DLD1 (cell line): ENCODE measurements around the gene ZNF382.
"Not testable (repeated sequence)": the region's sequence is repeated elsewhere in the genome, so short reads cannot be mapped to it uniquely, and the experiment has no call there.

Experiments
- in situ Hi-C: cut with HindIII; loops from 2 replicates; pipeline ENCODE4 v1.10.0; 2017; ENCODE audit warnings: low sequenced_read_pairs

Gene ZNF382

DNA sequence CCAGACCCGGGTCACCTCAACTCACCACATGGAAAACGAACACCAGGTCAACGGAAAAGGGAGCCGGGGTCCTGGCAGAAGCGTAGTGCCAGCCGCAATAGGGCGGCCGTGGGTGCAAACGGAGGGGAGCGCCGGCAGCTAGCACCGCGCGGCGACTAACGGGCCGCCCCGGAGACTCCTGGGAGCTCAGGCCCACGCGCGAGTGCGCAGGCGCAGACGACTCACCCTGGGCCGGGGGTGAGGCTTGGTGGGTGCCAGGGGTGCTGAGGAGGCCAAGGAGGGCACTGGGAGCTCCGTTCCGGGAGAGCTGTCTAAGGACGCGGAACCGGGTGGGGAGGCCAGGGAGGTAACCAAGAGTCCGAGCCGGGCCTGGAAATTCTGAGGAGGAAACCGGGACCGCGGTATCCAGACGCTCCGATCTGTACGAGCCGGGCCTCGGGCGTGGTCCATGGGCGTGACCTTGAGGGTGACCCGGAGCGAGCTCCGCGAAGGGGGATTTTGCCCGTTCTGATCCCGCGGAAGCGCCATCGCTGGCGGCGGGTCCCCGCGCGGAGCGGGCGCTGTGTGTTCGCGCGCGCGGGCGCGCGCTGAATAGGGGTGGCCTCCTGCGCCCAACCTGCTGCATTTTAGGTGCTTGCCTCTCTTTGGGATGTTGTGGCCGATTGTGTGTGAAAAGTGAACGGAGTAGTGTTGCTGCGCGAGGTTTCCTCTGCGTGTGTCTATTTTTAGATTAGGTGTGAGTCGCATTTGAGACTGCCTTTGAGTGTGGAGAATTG lies at the start of gene ZNF382:
TSS of gene ZNF382 (plus strand) at position 213 of the 776 bp plus-strand sequence. CDS start 4,602 bp downstream, outside the sequence.
- in situ Hi-C loops: no loop called here

DNA sequence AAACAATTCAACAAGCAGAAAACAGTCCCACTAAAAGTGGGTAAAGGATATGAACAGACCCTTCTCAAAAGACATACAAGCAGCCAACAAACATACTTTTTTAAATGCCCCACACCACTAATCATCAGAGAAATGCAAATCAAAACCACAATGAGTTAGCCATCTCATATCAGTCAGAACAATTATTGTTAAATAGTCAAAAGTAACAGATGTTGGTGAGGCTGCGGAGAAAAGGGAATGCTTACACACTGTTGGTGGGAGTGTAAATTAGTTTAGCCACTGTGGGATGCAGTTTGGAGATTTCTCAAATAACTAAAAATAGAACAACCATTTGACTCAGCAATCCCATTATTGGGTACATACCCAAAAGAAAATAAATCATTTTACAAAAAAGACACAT lies 40.7 kb upstream of the ZNF382 start:
- in situ Hi-C loops: no loop called here

DNA sequence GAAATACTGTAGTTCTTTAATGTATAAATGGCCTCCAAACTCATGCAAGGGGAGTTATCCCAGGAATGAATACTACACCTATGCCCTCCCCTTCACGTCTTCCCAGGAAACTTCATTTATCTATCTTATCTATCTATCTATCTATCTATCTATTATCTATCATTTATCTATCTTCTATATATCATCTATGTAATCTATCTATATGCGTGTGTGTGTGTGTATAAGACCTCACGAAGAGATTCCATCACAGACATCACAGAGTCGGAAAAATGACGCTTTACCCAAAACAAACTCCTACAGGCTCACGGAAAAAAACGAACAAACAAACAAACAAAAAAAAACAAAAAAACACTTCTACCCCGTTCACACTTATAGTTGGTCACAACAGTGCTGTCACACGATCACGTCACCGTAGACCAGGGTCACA lies 32.5 kb upstream of the ZNF382 start:
- in situ Hi-C loops: no loop called here

DNA sequence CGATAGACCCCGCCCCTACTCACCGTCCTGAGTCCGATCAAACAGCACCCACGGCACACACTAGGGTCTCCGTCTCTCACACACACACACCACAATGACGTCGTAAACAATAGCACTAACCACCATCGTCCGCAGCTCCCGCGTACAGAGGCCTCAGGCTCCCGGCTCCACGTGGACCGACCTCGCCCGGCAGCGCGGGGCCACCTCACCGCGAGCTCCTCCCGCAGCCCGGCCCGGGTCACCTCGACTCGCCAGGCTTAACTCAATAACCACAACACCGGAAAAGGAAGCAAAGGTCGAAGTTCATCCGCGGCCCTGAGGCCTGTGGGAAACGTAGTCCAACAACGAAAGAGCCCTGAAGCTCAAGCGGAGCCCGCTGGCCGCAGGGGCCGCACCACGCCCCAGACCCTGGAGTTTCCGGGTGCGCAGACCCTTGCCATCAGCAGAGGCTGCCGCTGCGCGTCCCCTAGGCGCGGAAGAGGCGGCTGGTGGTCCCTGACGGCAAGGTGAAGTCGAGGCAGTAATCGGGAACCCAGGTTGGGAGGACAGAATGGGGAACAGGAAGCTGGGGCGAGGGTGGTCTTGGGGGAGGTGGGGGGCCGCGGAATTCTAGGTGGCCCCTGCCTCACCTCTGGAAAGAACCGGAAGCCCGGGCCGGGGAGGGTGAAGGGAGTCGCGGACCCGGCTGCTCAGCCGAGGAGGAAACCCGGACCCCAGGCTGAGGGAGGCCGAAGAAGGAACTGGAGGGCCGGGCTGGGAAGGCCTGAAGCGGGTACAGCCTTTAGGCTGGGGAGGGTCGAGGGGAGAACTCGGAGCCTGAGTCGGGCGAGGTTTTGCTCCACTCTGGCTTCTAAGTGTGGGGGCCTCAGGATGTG lies 31.9 kb upstream of the ZNF382 start, which contains the start of gene ZNF529:
TSS of gene ZNF529 (minus strand) at position 273 of the 875 bp plus-strand sequence. CDS start 946 bp downstream, outside the sequence.
- in situ Hi-C loops: no loop called here

DNA sequence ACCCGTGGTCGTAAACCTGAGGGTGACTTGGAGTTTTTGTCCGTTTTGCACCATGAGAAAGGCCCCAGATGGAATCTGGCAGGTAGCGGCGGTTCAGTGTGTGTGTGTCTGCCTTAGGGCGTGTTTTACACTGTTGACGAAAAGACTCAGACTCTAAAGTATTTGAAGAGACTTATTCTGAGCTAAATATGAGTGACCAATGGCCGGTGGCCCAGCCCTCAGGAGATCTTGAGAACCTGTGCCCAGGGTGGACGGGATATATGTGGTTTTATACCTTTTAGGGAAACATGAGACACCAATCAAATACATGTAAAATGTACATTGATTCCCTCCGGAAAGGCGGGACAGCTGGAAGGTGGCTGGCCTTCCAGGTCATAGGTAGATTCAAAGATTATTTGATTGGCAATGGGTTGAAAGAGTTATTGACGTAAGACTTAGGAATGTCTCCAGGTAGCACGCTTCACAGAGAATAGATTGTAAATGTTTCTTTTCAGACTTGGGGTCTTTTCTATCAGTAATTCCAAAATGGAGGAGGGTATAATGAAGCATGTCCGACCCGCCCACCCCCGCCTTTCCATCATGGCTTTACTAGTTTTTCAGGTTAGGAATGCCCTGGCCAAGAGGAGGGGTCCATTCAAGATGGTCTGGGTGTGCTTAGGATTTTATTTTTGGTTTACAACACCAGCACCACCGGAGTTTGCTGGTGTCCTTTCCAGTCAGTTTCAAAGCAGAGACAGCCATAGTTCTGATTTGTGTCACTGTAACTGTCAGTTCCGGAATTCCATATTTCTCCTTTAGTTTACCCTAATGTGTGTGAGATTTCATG lies 31.0 kb upstream of the ZNF382 start:
- in situ Hi-C loops: no loop called here

DNA sequence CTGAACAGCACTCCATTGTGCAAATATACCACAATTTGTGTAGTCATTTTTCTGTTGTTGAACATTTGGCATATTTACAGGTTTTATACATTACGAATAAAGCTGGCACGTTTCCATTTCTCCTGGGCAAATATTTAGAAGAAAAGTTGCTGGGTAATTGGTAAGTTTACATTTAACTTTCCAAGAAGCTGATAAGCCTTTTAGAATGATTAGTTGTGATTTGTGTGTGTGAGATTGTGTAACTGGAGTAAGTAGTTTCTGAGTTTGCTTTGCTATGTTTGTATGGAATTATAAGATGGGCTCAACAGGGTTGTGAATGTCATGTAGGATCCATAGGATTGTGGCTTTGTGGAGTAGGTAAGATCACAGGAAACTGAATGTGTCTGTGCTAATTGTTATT lies 30.4 kb upstream of the ZNF382 start:
- in situ Hi-C loops: no loop called here

DNA sequence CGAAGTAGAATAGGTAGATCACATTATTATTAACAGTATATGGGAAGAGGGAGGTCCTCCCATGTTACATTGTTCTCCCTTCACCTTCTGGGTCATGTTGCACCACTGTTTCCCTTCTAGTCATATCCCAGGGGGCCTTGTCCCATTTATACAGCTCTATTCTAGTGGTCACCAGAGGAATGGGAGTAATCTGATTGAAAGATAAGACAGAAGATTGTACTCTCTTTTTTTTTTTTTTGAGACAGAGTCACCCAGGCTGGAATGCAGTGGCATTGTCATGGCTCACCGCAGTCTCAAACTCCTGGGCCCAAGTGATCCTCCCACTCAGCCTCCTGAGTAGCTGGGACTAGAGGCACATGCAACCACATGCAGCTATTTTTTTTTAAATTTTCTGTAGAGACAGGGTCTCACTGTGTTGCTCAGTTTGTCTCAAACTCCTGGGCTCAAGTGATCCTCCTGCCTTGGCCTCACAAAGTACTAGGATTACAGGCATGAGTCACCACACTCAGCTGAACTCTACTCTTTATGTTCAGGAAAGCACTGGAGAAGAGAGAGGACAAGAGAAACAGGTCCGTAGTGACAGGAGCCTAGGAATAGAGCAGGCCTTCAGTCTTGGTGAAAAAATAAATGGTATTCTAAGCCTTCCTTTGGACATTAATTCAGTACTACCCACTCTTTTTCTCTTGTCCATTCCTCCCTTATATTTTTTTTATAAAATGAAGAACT lies 27.7 kb upstream of the ZNF382 start:
- in situ Hi-C loops: no loop called here

DNA sequence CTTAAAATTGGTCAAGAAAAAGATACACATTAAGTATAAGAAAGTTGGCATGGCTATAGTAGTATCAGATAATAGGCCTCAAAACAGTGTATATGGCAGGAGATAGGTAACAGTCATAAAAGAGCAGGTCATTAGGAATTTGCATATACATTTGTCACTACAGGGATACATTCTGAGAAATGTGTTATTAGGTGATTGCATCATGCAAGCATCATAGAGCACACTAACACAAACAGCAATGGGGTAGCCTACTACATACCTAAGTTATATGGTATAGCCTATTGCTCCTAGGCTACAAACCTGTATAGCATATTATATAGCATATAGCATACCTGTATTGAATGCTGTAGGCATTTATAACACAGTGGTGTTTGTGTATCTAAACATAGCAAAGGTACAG lies 25.9 kb upstream of the ZNF382 start:
- in situ Hi-C loops: no loop called here

DNA sequence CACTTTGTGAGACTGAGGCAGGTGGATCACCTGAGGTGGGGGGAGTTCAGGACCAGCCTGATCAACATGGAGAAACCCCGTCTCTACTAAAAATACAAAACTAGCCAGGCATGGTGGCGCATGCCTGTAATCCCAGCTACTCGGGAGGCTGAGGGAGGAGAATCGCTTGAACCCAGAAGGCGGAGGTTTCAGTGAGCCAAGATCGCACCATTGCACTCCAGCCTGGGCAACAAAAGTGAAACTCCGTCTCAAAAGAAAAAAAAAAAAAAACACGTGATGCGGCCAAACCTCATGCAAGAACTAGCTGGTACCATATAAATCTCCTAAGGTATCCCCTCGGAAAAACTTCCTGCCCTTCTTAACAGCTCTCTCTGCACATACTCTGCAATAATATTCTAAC lies 2.4 kb upstream of the ZNF382 start:
- in situ Hi-C loops: not testable (repeated sequence)

DNA sequence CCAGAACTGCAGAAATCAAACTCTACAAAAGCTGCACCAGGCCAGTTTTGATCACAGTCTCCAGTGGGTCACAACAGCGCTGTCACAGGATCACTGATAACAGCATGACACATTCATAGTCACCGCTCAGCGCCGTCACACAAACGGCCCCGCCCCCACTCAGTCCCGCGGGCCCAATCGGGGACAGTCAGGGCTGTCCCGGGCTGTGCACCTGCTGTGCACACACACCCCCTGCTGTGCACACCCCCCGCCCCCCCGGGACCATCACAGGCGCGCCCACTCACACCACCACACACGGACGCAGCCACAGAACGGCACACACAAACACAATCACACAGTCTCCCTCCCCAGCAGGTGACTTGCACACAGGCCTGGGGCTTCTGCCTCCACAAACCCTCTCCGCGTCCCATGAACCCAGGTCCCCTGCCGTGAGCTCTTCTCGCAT lies 435 bp upstream of the ZNF382 start:
- in situ Hi-C loops: no loop called here

DNA sequence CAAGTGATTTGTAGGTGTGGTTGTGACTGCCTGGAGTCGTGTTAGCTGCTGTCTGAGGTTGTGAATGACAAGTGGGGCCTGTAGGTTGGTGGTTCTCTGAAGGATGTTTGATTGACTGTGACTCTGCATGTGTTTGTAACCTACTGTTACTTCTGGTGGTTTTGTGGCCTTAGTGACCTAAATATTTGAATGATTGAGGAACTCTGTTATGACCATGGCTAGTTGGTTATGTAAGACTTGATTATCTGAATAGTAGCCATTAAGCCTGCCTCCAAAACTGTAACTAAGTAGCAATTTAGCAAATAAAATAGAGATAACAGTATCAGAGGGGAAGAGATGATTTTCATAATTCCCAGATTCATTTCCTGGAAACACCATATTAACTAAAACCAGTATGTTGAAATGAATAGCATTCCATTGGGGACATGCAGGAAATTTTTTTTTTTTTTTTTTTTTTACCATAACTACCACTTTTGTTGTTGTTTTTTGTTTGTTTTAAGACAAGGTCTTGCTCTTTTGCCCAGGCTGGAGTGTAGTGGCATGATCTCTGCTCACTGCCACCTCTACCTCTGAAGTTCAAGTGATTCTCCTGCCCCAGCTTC lies 865 bp downstream of the ZNF382 start:
- in situ Hi-C loops: no loop called here

DNA sequence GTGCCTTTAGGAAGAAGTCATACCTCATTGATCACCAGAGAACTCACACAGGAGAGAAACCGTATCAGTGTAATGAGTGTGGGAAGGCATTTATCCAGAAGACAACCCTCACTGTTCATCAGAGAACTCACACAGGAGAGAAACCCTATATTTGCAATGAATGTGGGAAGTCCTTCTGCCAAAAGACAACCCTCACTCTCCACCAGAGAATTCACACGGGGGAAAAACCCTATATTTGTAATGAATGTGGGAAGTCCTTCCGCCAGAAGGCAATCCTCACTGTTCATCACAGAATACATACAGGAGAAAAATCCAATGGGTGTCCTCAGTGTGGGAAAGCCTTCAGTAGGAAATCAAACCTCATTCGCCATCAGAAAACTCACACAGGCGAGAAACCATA lies 21.9 kb downstream of the ZNF382 start:
- in situ Hi-C loops: no loop called here

DNA sequence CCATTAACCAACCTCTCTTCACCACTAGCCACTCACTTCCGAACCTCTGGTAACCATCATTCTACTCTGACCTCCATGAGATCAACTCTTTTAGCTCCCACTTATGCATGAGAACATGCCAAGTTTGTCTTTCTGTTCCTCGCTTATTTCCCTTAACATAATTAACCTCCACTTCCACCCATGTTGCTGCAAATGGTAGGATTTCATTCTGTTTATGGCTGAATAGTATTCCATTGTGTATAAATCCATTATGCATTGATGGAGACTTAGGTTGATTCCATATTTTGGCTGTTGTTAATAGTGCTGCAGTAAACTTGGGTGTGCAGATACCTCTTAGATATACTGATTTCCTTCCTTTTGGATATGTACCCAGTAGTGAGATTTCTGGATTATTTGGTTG lies 30.2 kb downstream of the ZNF382 start:
- in situ Hi-C loops: no loop called here

DNA sequence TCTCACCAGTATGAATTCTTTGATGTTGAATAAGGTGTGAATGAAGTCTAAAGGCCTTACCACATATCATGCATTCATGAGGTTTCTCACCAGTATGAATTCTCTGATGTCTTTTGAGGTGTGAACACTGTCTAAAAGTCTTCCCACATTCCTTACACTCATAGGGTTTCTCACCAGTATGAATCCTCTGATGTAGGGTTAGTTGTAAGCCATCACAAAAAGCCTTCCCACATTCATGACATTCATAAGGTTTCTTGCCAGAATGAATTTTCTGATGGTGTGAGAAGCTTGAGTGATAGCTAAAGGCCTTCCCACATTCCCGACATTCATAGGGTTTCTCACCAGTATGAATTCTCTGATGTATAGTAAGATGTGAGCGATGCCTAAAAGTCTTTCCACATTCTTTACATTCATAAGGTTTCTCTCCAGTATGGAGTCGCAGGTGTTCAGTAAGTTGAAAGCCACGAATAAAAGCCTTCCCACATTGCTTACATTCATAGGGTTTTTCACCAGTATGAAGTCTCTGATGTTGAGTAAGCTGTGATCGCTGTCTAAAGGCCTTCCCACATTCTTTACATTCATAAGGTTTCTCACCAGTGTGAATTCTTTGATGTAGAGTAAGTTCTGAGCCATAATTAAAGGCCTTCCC lies 33.9 kb downstream of the ZNF382 start:
- in situ Hi-C loops: no loop called here

DNA sequence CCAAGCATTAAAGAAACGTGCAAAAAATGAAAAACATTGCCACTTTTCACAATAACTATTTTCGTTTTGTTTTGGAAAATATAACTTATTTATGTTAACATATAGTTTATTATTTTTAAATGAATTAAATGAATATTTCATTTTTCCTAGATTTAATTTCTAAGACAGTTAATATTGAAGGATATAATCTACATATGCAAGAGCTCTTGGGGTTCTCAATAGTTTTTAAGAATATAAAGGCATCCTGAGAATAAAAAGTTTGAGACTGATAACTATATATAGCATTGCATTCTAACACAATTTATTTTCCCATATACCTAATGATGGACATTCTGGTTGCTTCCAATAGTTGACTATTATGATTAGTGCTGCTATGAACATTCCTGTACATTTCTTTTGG lies 41.6 kb downstream of the ZNF382 start:
- in situ Hi-C loops: no loop called here

DNA sequence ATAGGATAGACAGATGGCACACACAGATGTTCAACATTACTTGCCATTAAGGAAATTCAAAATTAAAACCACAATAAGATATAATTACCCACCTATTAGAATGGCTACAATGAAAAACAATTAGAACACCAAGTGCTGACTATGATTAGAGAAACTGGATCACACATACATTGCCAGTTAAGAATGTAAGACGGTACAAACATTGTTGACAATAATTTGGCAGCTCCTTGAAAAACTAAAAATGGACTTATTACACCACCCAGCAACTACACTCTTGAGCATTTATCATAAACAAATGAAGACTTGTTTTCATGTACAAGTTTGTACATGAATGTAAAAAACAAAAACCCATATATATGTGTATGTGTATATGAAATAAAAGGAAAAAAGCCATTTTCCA lies 47.8 kb downstream of the ZNF382 start:
- in situ Hi-C loops: no loop called here

DNA sequence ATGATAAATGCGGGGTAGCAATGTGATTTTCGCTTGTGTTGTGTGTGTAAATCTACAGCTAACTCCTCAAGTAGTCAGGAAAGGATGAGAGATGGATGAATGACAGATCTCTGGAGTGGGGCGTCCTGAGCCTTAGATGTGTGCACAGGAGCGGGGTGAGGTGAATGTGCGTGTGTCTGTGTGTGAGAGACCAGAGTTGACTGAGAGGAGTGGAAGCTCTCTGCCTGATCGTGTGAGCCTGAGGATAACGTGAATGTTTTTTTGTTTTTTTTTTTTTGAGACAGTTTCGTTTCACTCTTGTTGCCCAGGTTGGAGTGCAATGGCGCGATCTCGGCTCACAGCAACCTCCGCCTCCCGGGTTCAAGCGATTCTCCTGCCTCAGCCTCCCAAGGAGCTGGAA lies 60.7 kb downstream of the ZNF382 start:
- in situ Hi-C loops: no loop called here

DNA sequence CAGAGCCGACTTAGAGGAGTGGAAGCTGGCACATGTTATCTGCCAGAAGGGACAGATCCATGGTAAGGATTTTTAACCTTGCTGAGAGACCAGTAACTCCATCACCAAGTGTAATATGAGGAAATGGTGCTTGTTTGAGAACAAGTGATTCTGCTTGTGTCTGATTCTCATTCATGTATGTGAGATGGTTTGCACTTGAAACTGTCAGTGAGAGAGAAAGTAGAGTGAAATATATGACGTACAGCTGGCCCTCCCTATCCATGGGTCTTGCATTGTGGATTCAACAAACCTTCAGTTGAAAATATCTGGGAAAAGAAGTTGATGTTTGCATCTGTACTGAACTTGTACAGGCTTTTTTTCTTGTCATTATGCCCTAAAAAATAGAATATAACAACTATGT lies 63.5 kb downstream of the ZNF382 start:
- in situ Hi-C loops: no loop called here

DNA sequence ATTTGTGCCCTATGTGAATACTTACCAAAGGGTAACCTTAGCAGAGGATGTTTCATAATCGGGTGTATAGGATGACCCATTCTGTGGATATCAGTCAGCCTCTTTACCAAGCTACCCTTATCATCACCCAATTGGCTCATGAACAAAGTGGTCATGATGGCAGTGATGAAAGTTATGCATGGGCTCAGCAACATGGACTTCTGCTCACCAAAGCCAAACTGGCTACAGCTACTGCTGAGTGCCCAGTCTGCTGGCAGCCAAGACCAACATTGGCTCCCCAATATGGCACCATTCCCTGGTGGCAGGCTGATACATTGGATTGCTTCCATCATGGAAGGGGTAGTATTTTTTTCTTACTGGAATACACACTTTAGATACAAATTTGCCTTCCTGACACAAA lies 67.3 kb downstream of the ZNF382 start:
- in situ Hi-C loops: no loop called here
